NT2/D1 (cell line): ENCODE measurements around the gene HNF1B.

Experiments used
- SUZ12 ChIP-seq: IDR thresholded peaks from 2 replicates; pipeline ENCODE4 v1.6.1; 2011; ENCODE audit not compliant: insufficient read length, insufficient read depth; ENCODE audit errors: extremely low read depth
- YY1 ChIP-seq: IDR thresholded peaks from 2 replicates; pipeline ENCODE4 v1.6.1; 2011; ENCODE audit not compliant: insufficient read length, insufficient read depth

DNA sequence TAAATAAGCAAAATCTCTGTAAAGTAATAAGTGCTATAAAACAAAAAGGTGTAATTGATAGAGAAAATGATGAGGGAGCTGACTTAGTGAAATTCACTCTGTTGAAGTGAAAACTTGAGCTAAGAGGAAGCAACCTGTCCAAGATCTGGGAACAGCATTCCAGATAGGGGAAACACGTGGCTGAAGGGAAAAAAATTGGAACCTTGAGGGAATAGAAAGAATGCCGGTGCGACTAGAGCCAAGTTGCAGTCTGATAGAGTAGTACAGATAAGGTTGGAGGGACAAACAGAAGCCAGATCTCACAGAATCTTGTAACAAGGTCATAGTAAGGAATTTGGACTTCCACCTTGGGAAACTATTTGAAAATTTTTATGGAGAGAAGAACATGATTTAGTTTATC is 101.0 kb downstream of the HNF1B start:
- no peak for TF ChIP-seq SUZ12
- no peak for TF ChIP-seq YY1
